GM23248 (cell line): ENCODE results near the gene EFEMP2.

Experiments
- EZH2 ChIP-seq: fragments of 200-600 bp; sonication (generic); IDR thresholded peaks from 2 replicates; pipeline ENCODE4 v1.6.1; 2018; ENCODE audit warnings: antibody characterized with exemption, mild to moderate bottlenecking; ENCODE audit not compliant: insufficient read depth, poor library complexity, severe bottlenecking
- EZH2phosphoT487 ChIP-seq: fragments of 200-600 bp; sonication (generic); IDR thresholded peaks from 2 replicates; pipeline ENCODE4 v1.6.1; 2018; ENCODE audit warnings: antibody characterized with exemption, moderate library complexity, mild to moderate bottlenecking, low read depth; ENCODE audit not compliant: insufficient read depth

DNA sequence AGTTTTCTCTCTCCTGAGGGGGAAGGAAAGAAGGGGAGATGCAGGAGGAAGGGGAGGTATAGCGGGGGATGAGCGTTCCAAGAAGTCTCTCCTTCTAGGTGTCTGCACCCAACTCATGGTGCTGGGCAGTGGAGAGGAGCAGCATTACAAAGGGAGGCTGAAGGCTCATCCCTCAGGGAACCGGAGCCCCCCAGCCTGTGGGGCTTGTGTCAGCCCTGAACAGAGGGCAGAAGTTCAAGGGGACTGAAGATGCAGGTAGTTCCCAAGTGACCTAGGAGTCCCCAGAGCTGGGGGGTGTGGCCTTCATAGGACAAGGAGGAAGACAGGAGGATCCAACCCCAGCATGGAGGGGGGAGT, 44.5 kb upstream of the EFEMP2 start:
- TF ChIP-seq EZH2 (no peak), EZH2phosphoT487 (no peak)
